GM18517 (cell line): ENCODE data around the gene WDR73.

ENCODE experiments used
- ATAC-seq: cut with Tn5 transposase; IDR thresholded peaks from one replicate; pipeline ENCODE4 v1.9.1; 2021; ENCODE audit warnings: mild to moderate bottlenecking, moderate library complexity; ENCODE audit not compliant: unreplicated experiment

Gene WDR73

DNA sequence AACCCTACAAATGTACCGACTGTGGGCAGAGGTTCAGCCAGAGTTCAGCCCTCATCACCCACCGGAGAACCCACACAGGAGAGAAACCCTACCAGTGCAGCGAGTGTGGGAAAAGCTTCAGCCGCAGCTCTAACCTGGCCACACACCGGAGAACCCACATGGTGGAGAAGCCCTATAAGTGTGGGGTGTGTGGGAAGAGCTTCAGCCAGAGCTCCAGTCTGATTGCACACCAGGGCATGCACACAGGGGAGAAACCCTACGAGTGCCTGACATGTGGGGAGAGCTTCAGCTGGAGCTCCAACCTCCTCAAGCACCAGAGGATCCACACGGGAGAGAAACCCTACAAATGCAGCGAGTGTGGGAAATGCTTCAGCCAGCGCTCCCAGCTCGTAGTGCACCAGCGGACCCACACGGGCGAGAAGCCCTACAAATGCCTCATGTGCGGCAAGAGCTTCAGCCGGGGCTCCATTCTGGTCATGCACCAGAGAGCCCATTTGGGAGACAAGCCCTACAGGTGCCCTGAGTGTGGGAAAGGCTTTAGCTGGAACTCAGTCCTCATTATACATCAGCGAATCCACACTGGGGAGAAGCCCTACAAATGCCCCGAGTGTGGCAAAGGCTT, 32.6 kb downstream of the WDR73 start:
- no peak for ATAC-seq

DNA sequence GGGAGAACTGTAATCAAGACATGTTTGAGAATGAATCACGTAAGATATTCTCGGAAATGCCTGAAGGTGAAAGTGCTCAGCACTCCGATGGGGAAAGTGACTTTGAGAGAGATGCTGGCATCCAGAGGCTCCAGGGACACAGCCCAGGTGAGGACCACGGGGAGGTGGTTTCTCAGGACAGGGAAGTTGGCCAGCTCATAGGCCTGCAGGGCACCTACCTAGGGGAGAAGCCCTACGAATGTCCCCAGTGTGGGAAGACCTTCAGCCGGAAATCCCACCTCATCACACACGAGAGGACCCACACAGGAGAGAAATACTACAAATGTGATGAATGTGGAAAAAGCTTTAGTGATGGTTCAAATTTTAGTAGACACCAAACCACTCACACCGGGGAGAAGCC, 33.5 kb downstream of the WDR73 start:
- no peak for ATAC-seq

DNA sequence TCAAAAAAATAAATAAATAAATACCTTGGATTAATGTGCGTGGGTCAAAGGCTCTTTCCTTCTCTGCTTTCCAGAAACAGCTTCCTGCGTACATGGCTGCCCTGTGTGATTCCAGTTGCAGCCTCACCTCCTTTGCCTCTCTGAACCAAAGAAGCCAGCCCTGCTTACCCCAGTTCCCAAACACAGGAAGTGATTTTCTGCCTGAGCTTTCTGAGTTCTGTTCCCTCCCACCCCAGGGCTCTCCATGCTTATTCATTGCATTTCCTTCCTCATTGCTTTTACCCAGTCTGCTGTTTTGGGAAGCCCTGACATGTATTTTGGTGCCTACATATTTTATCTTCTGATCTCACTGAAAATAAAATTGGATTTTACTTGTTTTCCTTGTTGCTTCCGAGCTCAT, 37.8 kb downstream of the WDR73 start:
- ATAC-seq, result no peak

DNA sequence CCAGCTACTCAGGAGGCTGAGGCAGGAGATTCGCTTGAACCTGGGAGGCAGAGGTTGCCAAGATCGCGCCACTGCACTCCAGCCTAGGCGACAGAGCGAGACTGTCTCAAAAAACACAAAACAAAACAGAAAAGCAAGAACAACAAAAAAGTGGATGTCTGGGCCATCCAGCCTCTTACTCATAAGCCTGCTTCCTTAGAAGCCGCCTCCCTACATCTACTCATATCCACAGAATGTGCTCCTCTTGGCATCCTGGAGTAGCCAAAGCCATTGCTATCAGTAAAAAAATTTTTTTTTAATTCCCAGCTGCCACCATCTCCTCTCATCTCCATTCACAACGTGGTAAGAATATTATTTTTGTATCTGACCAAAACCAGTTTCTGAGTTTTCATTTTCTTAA, 42.5 kb downstream of the WDR73 start:
- ATAC-seq, result no peak

DNA sequence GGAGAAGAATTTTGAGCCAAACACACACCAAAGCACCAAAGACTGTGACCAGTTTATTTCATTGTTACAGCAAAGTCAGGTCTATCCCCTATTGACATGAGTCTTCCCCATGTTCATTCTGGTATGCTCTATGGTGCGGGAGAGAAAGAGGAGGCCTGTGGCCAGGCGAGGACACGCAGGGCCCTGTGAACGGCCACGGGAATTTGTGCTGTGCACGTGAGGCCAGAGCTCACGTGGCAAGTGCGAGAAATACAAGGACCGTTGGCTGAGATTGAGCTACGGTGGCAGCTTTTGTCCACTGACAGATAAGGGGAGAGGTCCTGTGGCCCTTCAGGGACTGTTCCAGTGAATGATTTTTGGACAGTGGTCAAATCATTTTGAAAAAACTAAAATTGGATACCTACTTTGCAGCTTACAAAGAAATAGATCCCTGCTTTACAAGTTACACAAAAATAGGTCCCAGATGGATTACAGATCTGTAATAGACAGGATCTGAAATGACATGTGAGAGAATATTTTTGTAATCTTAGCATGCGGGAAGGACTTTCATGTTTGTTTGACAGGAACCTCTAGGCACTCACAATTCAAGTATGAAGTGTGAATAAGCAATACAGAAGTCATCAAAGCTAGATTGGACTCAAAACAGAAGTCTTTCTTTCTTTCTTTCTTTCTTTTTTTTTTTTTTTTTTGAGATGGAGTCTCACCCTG, 44.1 kb downstream of the WDR73 start:
- no peak for ATAC-seq

DNA sequence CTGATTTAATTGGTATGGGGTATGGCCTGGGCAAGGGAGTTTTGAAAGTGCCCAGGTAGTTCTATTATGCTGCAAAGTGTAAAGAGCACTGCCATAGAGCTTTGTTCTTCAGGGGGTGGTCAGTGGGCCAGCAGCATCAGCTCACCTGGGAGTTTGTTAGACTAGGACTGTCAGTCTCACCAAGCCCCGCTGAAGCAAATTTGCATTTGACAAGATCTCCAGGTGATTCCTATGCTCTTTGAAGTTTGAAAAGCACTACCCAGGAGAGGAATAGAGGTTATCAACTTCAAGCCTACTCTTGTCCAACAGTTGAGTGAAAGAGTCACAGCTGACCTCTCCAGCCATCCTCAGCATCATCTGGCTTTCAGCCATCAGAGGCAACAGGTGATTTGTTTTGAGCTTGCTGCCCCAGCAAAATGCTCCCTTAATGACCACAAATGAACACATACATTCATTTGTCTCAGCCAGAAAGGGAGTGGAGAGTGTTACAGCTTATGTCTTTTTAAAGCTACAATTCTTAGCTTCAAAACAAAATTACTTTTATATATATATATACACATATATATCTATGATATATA, 45.3 kb downstream of the WDR73 start:
- no peak for ATAC-seq

DNA sequence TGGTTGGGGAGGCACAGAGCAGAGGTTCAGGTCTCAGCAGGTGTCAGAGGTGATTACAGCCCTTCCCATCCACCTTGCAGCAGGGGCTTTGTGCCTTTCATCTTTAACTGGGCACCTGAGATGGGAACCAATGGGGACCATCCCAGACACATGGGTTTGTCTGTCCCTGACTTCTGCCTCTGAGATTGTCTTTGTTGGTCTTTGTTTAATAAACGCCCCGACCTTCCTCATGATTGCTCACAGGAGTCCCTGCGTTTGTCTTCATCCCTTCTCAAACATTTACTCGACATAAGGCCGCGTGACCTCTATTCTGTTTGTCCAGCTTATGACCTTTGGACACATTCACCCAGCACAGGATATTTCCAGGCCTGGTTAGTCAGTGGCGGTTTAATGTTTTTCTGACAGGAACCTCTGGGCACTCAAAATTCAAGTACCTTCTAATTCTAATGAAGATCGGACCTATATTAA, 47.4 kb downstream of the WDR73 start:
- ATAC-seq, result no peak

DNA sequence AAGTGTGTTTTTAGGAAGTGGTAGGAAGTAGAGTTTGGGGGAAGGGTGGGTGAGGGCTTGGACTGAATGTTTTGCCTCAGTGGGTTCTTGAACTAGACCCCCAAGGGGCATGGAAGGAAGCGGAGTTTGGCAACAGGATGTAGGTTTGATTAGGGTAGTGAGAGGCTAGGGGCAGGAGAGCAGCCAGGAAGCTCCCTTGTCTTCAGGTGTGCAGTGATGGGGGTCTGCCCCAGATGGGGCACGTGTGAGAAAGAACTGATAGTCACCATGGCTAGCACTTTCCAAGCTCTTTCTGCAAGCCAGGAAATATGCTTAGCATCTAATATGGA, 48.6 kb downstream of the WDR73 start:
- ATAC-seq, result no peak

DNA sequence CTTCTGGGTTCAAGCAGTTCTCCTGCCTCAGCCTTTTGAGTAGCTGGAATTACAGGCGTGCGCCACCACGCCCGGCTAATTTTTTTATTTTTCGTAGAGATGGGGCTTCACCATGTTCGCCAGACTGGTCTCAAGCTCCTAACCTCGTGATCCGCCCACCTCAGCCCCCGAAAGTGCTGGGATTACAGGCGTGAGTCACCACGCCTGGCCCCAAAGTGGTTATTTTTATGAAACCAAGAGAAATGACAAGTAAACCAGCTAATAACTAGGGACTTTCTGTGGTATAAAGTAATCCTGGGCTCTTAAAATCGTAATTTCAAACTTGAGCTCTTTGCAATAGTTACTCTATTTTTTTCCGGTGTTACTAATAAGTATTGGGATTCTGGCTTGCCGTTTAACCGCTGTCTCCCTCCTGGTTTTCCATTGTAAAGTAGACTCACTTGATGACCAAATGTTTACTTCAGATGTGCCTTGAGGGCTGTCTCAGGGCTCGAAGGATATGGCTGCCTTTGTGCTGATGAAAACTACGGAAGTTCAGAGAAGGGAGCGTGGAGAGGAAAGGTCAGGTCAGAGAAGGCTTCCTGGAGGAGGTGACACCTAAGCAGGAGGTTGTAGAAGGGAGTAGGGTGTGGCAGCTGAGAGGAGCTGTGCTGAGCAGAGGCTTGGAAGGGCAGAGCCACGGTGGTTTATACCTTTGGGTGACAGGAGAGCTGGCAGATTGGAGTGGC, 49.1 kb downstream of the WDR73 start:
- no peak for ATAC-seq

DNA sequence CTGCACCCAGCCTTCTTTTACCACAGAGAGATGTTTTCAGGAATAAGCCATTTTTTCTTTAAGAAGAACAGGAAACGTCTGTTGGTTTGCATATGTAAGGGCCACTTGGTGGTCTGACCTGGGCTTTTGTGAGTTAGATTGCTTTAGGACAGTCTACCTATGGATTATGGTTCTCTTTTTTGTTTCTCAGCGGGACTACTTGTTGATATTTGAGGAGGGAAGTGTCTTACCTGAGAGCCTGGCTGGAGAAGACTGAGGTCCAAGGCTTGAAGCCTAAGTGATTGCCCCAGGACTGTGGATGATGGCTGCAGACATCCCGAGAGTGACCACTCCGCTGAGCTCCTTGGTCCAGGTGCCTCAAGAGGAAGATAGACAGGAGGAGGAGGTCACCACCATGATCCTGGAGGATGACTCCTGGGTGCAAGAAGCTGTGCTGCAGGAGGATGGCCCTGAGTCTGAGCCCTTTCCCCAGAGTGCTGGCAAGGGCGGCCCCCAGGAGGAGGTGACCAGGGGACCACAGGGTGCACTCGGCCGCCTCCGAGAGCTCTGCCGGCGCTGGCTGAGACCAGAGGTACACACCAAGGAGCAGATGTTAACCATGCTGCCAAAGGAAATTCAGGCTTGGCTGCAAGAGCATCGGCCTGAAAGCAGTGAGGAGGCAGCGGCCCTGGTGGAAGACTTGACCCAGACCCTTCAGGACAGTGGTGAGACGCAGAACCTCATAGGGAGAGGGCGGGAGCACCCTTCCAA, 50.3 kb downstream of the WDR73 start:
- no peak for ATAC-seq

DNA sequence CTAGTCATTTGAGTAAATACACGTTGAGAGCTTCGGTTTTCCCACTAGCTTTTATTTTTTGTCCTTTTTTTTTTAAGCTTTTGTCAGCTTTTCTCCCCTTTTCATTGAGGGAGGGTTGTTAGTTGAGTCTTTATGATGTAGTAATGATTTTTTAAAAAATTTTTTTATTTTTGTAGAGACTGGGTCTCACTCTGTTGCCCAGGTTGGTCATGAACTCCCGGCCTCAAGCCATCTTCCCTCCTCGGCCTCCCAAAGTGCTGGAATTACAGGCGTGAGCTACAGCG, 52.6 kb downstream of the WDR73 start:
- ATAC-seq, result no peak

DNA sequence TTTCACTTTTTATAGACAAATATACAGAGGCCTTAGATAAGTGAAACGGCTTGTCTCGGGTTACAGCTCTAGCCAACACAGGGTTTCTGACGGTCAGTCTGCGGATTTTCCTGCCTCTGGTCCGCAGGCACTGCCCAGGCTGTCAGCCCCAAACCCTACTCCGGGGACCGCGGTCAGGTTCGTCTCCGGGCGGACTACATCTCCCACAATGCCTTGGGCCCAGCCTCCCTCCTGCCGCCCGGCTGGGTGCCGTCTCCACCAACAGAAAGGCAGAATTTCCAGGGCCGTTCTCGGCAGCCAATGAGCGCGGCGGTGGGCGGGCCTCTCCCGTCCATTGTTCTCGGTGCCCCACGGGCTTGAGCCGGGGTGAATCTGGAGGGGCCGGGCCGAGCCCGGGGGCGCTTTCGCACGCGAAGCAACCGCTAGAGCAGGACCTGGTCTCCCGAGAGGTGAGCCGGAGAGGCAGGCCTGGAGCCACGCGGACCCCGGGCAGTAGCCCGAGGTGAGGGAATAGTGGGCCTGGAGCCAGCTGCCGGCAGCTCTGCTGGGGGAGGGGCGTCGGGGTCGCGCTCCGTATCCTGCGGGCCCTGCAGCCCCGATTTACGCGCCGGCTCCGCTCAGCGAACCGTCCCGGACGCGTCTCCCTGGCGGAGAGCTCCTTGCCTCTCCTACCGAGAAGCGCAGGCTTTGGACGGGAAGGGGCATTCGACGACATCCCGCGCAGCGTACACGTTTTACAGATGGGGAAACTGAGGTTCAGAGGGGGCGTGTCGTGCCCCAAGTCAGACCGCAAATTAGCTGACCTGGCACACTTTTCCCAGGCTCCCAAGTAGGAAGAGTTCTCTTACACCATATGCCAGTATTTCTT, 53.2 kb downstream of the WDR73 start, which contains the start of gene ZSCAN2:
ZSCAN2 (plus strand) TSS at position 323 of the 868 bp plus-strand sequence. CDS start 2,919 bp downstream, outside the sequence.
- ATAC-seq, result peak; percentile 90

DNA sequence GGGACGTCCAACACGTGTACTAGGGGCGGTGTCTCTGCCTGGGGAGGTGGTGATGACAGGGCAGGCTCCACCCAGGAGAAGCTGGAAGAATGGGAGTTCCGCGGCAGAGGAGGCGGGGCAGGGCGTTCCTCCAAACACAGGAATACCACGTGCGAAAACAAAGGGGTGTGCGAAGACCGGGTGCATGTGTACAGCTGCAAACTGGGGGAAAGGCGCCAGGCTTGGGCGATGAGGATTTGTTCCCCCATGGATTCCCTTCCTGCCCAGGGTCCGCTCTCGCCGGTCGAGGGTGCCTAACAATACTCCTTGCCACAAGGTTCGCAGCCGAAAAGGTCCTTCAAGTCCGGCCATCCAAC, 53.8 kb downstream of the WDR73 start:
- peak; percentile 9 for ATAC-seq

DNA sequence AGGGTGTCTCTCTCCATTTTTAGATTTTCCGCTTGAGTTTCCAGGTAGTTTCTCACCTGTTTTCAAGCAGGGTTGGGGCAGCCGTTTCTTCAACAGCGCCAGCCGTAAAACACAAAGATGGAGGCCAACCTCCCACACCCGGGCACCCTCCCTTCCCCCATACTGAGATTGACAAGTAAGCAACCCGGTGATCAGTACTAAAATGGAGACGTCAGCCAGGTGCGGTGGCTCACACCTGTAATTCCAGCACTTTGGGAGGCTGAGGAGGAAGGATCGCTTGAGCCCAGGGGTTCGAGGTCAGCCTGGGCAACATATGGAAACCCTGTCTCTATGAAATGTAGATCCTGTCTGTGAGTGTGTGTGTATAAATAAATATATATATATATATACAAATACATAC, 54.2 kb downstream of the WDR73 start:
- ATAC-seq, result no peak

DNA sequence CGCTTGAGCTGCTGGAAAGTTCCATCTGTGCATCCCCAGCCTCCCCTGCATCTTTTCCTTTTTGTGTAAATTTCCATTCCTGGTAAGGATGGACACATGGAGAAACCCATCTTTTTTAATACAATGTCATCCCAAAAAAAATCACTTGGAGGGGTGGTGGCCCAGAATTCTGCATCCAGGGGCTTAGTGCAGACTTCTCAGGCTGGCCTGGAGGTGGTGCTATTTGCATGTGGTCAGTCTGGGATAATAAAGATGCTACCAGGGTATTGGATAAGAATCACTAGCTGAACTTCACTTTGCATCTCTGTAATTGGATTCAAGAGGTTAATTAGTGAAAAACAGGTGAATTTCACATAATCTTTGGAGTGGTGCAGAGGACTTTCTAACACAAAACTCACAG, 55.1 kb downstream of the WDR73 start:
- ATAC-seq, result no peak

DNA sequence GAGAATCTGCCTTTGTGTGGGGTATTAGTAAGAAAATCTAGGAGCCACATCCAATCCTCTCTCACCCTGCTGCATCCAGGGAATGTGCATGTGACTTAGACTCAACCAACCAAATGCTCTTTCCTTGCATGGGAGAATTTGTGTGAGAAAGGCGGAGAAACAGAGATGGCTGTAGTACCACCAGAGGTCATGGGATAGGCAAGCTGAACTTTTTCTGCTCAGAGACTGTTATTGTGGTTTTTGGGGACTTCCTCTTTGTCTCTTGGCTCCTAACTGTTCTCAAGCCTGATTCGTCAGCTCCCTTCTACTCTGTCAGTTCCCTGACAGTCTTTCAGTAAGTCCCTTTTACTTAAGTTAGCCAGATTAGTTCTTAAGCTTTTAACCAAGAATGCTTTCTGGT, 55.8 kb downstream of the WDR73 start:
- peak; percentile 58 for ATAC-seq

DNA sequence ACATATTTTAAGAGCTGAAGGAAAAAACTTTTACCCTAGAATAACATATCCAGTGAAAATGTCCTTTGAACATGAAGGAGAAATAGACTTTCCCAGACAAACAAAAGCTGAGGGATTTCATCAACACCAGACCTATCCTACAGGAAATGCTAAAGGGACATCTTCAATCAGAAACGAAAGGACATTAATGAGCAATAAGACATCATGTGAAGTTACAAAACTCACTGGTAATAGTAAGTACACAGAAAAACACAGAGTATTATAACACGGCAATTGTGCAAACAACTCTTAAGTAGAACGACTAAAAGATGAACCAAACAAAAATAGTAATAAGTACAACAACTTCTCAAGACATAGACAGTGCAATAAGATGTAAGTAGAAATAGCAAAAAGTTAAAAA, 56.8 kb downstream of the WDR73 start:
- ATAC-seq, result no peak

DNA sequence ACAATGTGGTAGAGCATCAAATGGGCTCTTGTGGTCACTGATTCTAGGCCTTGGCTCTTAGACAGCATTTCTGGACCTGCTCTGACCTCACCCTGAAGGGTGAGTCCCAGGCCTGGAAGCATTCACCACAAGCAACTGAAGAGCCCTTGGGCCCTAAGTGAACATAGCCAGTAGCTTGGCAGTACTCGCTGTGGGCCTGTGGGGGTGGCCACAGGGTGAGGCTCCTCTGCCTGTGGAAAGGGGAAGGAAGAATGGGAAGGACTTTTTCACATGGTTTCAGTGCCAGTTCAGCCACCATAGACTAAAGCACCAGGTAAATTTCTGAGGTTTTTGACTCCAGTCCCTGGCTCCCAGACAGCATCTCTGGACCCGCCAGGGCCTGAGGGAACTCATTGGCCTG, 58.4 kb downstream of the WDR73 start:
- no peak for ATAC-seq

DNA sequence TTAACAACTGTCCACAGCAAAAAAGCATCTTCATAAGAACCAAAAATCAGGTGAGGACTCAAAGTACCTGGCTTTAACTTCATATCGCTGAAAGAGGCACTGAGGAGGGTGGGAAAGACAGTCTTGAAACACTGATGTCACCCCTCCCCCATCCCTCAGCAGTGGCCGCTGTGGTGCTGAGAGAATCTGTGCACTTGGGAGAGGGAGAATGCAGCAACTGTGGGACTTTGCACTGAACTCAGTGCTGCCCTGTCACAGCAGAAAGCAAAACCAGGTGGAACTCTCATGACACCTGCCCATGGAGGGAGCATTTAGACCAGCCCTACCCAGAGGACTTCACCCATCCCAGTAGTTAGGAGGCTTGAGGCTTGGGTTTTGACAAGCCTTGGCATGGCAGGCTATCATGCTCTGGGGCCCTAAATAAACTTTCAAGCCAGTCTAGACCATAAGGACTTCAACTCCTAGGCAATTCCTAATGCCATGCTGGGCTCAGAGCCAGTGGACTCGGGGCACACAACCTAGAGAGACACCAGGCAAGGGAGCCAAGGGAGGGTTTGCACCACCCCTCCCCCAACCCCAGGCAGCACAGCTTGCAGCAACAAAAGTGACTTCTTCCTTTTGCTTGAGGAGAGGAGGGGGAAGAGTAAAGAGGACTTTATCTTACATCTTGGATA, 59.3 kb downstream of the WDR73 start:
- no peak for ATAC-seq

DNA sequence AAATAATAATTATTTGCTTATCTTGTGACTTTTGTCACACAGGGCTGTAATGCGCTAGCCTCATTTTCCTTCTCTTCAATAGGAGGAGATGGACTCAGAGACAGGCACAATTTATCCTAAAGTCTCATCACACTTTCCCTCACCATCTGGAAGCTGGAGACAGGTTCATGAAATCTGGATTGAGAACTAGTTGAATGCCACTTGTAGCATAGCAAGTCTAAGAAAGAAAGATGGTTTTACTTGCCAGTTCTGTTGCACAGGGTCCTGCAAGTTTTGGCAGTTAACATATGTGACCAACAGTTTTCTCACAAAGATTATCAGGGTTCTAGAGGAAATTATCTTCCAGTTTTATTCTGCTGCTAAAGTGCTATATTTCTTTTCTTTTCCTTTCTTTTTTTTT, 62.3 kb downstream of the WDR73 start:
- no peak for ATAC-seq
